NCI-H187 (cell line): ENCODE measurements around the gene UBE2G2.

Experiments used
- DNase-seq, 2 experiments: peaks; one replicate each; lab custom pipeline; 2025; lab: John Stamatoyannopoulos, UW

UBE2G2 gene

GRCh38 chr21:44815852-44816628 is 14.4 kb upstream of the UBE2G2 start:
- no peak for DNase-seq

GRCh38 chr21:44815225-44815624 is 13.6 kb upstream of the UBE2G2 start:
- DNase-seq, result no peak

GRCh38 chr21:44814498-44815023 is 12.9 kb upstream of the UBE2G2 start:
- DNase-seq, result no peak

DNA sequence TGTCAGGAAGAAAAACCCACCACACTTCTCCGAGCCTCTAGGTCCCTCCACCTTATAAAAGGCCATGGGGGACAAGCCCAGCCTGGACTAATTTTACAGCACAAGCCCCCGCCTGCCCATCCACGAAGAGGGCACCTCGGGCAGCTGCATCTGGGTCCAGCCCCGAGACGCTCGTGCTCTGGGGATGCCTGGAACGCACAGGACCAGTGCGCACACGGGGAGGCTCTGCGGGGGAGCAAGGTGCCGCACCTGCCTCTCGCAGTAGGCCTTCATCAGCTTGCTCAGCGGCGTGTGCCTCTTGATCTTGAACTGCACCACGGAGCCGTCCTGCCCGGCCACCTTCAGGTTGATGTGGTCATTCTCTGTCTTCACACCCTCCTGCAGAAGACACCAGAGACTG is 12.1 kb upstream of the UBE2G2 start:
- DNase-seq, result no peak

GRCh38 chr21:44813149-44813548 is 11.5 kb upstream of the UBE2G2 start:
- no peak for DNase-seq

- DNase-seq, result no peak
Observed at GRCh38 chr21:44812640-44813039, 11.0 kb upstream of the UBE2G2 start.

- DNase-seq, result no peak
Observed at GRCh38 chr21:44810779-44811178, 9.2 kb upstream of the UBE2G2 start.

DNA sequence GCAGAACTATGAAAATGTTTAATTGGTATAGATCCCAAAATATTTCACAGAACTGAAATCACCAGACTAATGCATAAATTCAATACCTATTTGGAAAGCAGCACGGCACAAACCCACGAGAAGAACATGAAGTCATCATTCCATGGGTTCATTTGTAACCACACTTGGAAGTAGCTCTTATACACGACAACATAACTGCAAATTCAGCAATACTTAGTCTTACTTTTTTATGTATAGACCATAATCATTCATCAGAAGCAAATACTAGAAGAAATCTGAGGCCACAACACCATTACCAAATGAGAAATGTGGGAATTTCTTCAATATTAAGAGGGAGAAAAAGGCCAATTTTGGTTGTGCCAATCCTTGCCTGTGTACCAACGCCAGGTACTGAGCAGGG is 4.2 kb upstream of the UBE2G2 start:
- no peak for DNase-seq

DNA sequence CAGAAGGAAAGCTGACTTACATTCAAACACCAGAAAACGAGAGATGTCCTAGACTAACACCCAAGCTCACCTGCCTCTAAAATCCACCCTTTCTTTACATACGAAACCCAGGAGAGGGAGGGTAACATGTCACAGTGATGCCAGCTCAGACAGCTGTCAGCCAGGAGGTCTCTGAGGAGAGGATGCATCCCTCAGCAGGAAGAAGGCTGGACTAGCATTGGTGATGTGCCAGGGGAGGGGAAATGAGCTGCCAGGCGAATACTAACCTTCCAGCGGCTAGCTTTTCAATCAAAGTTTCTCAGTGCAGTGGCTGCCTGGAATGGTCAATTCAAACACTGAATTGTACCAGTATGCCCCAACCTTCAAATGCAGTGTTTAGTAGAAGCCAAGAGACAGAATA is 3.6 kb upstream of the UBE2G2 start:
- DNase-seq, result no peak

GRCh38 chr21:44804762-44805161 is 3.1 kb upstream of the UBE2G2 start:
- DNase-seq, result no peak

GRCh38 chr21:44803651-44804050 is 2.0 kb upstream of the UBE2G2 start:
- DNase-seq, result no peak

GRCh38 chr21:44802396-44803153 is 955 bp upstream of the UBE2G2 start:
- DNase-seq, result no peak

DNA sequence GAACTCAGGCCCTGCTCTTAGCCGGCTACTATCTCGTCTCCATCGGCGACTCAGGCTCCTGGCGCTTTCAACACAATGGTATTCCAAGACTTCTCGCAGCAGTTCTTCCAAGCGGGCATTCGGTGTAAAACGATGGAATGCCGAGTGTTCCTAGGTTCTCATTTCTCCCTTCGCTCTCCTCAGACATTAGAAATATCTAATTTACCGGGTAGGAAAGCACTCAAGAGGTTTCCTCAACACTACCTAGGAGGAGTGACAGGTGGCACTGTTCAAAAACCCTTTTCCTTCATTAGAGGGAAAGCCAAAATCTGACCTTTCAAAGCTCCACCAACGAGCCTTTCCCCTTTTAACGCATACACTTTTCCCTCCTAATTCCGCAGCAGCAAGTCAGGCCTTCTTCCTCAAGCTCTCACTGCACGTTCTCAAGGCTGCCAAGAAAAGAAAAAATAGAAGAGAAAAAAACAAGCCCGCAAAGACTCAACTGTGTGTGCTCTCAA is 601 bp downstream of the UBE2G2 start:
- DNase-seq, result no peak

DNA sequence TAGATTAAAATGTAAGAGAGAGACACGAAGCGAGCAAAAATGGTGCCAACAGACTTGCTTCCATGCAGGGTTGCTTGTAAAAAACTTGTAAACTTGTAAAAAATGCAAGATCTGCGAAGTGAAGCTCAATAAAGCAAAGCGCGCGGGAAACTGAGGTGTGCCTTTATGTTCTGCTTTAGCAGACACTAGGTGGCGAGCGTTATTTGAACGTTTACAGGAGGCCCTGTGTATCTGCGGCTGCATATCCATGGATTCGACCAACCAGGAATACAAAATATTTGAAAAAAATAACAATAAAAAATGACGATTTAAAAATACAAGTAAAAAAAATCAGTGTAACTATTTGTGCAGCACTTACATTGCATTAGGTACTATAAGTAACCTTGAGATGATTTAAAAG is 1.5 kb downstream of the UBE2G2 start:
- DNase-seq, result no peak

GRCh38 chr21:44799646-44800045 is 2.0 kb downstream of the UBE2G2 start:
- DNase-seq, result no peak

GRCh38 chr21:44797775-44798174 is 3.8 kb downstream of the UBE2G2 start:
- DNase-seq, result no peak

DNA sequence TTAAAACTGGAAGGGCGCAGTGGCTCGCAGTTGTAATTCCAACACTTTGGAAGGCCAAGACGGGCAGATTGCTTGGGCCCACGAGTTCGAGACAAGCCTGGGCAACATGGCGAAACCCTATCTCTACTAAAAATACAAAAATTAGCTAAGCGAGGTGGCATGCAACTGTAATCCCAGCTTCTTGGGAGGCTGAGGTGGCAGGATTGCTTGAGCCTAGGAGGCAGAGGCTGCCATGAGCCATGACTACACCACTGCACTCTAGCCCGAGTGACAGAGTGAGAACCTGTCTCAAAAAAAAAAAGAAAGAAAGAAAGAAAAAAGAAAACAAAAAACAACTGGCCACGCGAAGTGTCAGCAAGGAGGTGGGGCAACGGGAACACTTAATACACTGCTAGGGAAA is 6.3 kb downstream of the UBE2G2 start:
- DNase-seq, result no peak

DNA sequence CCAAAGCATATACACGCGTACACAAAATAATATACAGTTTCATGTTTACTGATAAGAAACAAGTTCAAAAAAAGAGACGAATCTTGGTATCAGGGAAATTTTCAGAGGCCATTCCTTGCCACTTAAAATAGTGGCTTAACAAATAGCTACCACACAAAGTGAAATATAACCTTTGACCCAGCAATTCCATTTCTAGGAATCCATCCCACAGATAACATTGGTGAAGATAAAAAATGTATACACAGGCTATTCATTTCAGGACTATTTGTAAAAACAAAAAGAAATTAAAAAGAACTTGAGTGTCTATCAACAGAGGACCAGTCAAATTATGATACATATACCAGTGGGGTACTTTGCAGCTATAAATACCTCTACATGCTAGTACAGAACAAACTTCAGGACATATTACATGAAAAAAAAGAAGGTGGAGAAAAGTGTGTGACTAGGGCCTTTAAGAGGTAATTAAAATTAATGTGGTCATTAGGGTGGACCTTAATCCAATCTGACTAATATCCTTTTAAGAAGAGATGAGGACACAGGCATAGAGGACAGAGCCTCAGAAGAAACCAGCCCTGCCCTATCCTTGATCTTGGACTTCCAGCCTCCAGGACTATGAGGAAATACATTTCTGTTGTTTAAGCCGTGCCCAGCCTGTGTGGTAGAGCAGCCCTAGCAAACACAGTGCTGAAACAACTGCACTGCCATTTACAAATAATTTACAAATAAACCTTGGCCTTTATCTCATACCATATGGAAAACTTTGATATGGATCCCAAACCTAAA is 7.8 kb downstream of the UBE2G2 start:
- DNase-seq, result no peak

GRCh38 chr21:44792702-44793591 is 8.7 kb downstream of the UBE2G2 start:
- peak in 1 of 2 experiments; percentile 40 for DNase-seq

GRCh38 chr21:44791993-44792392 is 9.6 kb downstream of the UBE2G2 start:
- DNase-seq, result no peak

DNA sequence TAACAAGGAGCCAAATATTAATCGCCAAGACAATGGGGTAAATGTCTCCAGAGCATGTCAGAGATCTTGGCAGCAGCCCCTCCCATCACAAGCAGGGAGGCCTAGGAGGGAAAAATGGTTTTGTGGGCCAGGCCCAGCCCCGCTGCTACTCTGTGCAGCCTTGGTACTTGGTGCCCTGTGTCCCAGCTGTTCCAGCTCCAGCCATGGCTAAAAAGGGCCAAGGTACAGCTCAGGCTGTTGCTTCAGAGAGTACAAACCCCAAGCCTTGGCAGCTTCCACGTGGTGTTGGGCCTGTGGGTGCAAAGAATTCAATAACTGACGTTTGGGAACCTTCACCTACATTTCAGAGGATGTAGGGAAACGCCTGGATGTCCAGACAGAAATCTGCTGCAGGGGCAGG is 10.4 kb downstream of the UBE2G2 start:
- no peak for DNase-seq
